HCT116 (cell line): Measurements from ENCODE around the gene COMMD1. TPM values are rescaled to one million over a fixed set of nuclear protein-coding genes. Genes with fewer than 3 reads are reported as not detected.

Source experiments
- ATAC-seq: fragments of 200-7000 bp; cut with Tn5 transposase; 2 replicates; pipeline ENCODE4 v1.9.1; 2020; ENCODE audit warnings: mild to moderate bottlenecking, moderate library complexity
- BruUV-seq: library from RNA; stranded (reverse); fragments of 400-500 nt; replicated peaks from 2 replicates; lab custom pipeline; 2021; lab: Mats Ljungman, UMichigan
- CTCF ChIA-PET: fragments of 300-600 bp; sonication (Branson Sonifier 250); formaldehyde crosslinking; loops from one replicate; lab custom pipeline; 2021; ENCODE audit warnings: antibody characterized with exemption; lab: Charles Lee
- POLR2A ChIA-PET: fragments of 300-600, 350-600 bp; sonication (Branson Sonifier 250); formaldehyde crosslinking; loops from one replicate; lab custom pipeline; 2021; ENCODE audit warnings: antibody characterized with exemption; lab: Charles Lee
- RAD21 ChIA-PET, 2 experiments: fragments of 300-600 bp; sonication (Branson Sonifier 250); formaldehyde crosslinking; loops; one replicate each; lab custom pipeline; 2023; ENCODE audit warnings: low total read pairs in 2 of 2; ENCODE audit not compliant: uncharacterized antibody in 2 of 2, unreplicated experiment in 2 of 2, low non-redundant PET in 1 of 2; lab: Charles Lee
- DNase-seq: peaks from one replicate; pipeline ENCODE4 v3.0.0-alpha.2; 2010; ENCODE audit warnings: low read depth, low spot score
- H2AFZ ChIP-seq: fragments of 200-600 bp; shearing (Covaris generic), sonication (generic); 2 replicates; pipeline ENCODE4 v1.6.1; 2017; ENCODE audit warnings: low read depth, mixed run types, mixed read lengths, antibody characterized with exemption, low read length; ENCODE audit not compliant: poor library complexity, severe bottlenecking
- H3K27ac ChIP-seq: 2 replicates; pipeline ENCODE4 v1.5.1; 2012; ENCODE audit warnings: low read depth, low read length
- H3K27me3 ChIP-seq: fragments of 200-600 bp; sonication (generic); 2 replicates; pipeline ENCODE4 v1.6.1; 2016; ENCODE audit warnings: mixed run types, low read length, mixed read lengths; ENCODE audit not compliant: insufficient read depth
- H3K36me3 ChIP-seq, 2 experiments: fragments of 200-500 bp in 1 of 2; fragments of 200-600 bp in 1 of 2; sonication (Bioruptor generic) in 1 of 2; sonication (generic) in 1 of 2; 2 replicates each; pipeline versions ENCODE4 v1.5.1 to v1.6.1; 2014 to 2016; ENCODE audit warnings: low read length in 2 of 2, inconsistent platforms in 1 of 2, mixed read lengths in 1 of 2, mixed run types in 1 of 2; ENCODE audit not compliant: insufficient read depth in 2 of 2, control insufficient read depth in 1 of 2
- H3K4me1 ChIP-seq, 2 experiments: fragments of 200-600 bp in 1 of 2; sonication (generic) in 1 of 2; 2 replicates each; pipeline versions ENCODE4 v1.5.1 to v1.6.1; 2012 to 2017; ENCODE audit warnings: low read length in 2 of 2, inconsistent platforms in 1 of 2, mild to moderate bottlenecking in 1 of 2, mixed read lengths in 1 of 2, mixed run types in 1 of 2, moderate library complexity in 1 of 2; ENCODE audit not compliant: insufficient read depth in 2 of 2, control insufficient read depth in 1 of 2
- H3K4me2 ChIP-seq: fragments of 200-600 bp; sonication (generic); 2 replicates; pipeline ENCODE4 v1.6.1; 2017; ENCODE audit warnings: mixed run types, low read length, mixed read lengths
- H3K4me3 ChIP-seq, 2 experiments: fragments of 200-600 bp in 1 of 2; sonication (generic) in 1 of 2; replicated peaks in 1 of 2; 2 replicates each; pipeline ENCODE4 v1.5.1; 2011 to 2016; ENCODE audit warnings: low read length in 2 of 2, control low read depth in 1 of 2, low read depth in 1 of 2, mild to moderate bottlenecking in 1 of 2, mixed read lengths in 1 of 2, mixed run types in 1 of 2
- H3K79me2 ChIP-seq: fragments of 200-600 bp; sonication (generic); 2 replicates; pipeline ENCODE4 v1.6.1; 2017; ENCODE audit warnings: mild to moderate bottlenecking, mixed run types, low read length, moderate library complexity, mixed read lengths; ENCODE audit not compliant: insufficient read depth
- H3K9ac ChIP-seq: fragments of 200-600 bp; sonication (generic); 2 replicates; pipeline ENCODE4 v1.6.1; 2016; ENCODE audit warnings: low read length, mixed read lengths
- H3K9me2 ChIP-seq: fragments of 200-600 bp; sonication (generic), shearing (Covaris generic); 2 replicates; pipeline ENCODE4 v1.6.1; 2017; ENCODE audit warnings: mixed run types, mild to moderate bottlenecking, moderate library complexity; ENCODE audit not compliant: insufficient read depth
- H3K9me3 ChIP-seq, 2 experiments: fragments of 200-500 bp in 1 of 2; fragments of 200-600 bp in 1 of 2; sonication (Bioruptor generic) in 1 of 2; sonication (generic) in 1 of 2; 2 replicates each; pipeline ENCODE4 v1.6.1; 2014 to 2017; ENCODE audit warnings: low read length in 2 of 2, mixed read lengths in 2 of 2, inconsistent platforms in 1 of 2, low read depth in 1 of 2, mild to moderate bottlenecking in 1 of 2, mixed run types in 1 of 2, moderate library complexity in 1 of 2; ENCODE audit not compliant: control insufficient read depth in 1 of 2, insufficient read depth in 1 of 2
- H4K20me1 ChIP-seq: fragments of 200-600 bp; sonication (generic), shearing (Covaris generic); 2 replicates; pipeline ENCODE4 v1.6.1; 2017; ENCODE audit warnings: mixed run types, mild to moderate bottlenecking, moderate library complexity; ENCODE audit not compliant: insufficient read depth
- ATF3 ChIP-seq: IDR thresholded peaks from 2 replicates; pipeline ENCODE4 v1.6.1; 2012
- CBX3 ChIP-seq: IDR thresholded peaks from 2 replicates; pipeline ENCODE4 v1.6.1; 2012; ENCODE audit warnings: low read depth
- CTCF ChIP-seq, 3 experiments: fragments of 200-600 bp in 1 of 3; sonication (generic) in 1 of 3; IDR thresholded peaks in 2 of 3; conservative IDR thresholded peaks in 1 of 3; 2 replicates each; pipeline ENCODE4 v1.5.1; 2012 to 2017; ENCODE audit warnings: low read depth in 2 of 3, low read length in 2 of 3, antibody characterized with exemption in 1 of 3, borderline replicate concordance in 1 of 3, control low read depth in 1 of 3, mild to moderate bottlenecking in 1 of 3, mixed read lengths in 1 of 3, mixed run types in 1 of 3, moderate library complexity in 1 of 3; ENCODE audit not compliant: insufficient read depth in 1 of 3
- FOSL1 ChIP-seq: IDR thresholded peaks from 2 replicates; pipeline ENCODE4 v1.6.1; 2012; ENCODE audit warnings: low read depth
- MAX ChIP-seq: IDR thresholded peaks from 2 replicates; pipeline ENCODE4 v1.6.1; 2012
- POLR2AphosphoS5 ChIP-seq: IDR thresholded peaks from 2 replicates; pipeline ENCODE4 v1.6.1; 2011; ENCODE audit warnings: mild to moderate bottlenecking, low read depth, low read length, moderate library complexity
- RAD21 ChIP-seq: IDR thresholded peaks from 2 replicates; pipeline ENCODE4 v1.6.1; 2012; ENCODE audit warnings: low read depth, mild to moderate bottlenecking
- SP1 ChIP-seq: IDR thresholded peaks from 2 replicates; pipeline ENCODE4 v1.6.1; 2012; ENCODE audit warnings: low read depth
- ZFX ChIP-seq: fragments of 450-650 bp; IDR thresholded peaks from 2 replicates; pipeline ENCODE4 v1.6.1; 2017
- ZNF274 ChIP-seq: fragments of 200-500 bp; sonication (Bioruptor generic); IDR thresholded peaks from 2 replicates; pipeline ENCODE4 v1.6.1; 2014; ENCODE audit warnings: mild to moderate bottlenecking, low read depth, low read length, inconsistent platforms
- intact Hi-C: fragments of 100-400 bp; cut with micrococcal nuclease; formaldehyde crosslinking; loops from 2 replicates; pipeline ENCODE4 v1.10.0; 2022
- total RNA-seq: library from RNA; stranded (reverse); gene quantifications from one replicate; pipeline ENCODE4 v1.2.1, GENCODE V29; 2021; ENCODE audit not compliant: unreplicated experiment

The COMMD1 gene
- total RNA-seq, 1 experiment from 2014 or later = 16.1 TPM

- ChIA-PET CTCF (no interaction called here), RAD21 (no interaction called here), POLR2A (no interaction called here)
- BruUV-seq = no TSS peak
- Histone ChIP-seq H3K36me3 (no peaks in the 10 kb centered on the region), H3K9me3 (no peaks in the 10 kb centered on the region), H3K79me2 (no peaks in the 10 kb centered on the region), H3K4me1 (no peaks in the 10 kb centered on the region), H3K9me2 (no peaks in the 10 kb centered on the region), H4K20me1 (no peaks in the 10 kb centered on the region), H3K4me2 (no peak overlapping the region), H3K4me3 (no peak overlapping the region), H3K27me3 (no peaks in the 10 kb centered on the region), H3K27ac (no peak overlapping the region), H3K9ac (no peak overlapping the region), H2AFZ (no peak overlapping the region)
- intact Hi-C loops = no loop called here
- TF ChIP-seq ATF3 = no peak
- no peak for ATAC-seq
- DNase-seq = no peak
These were observed 193.6 kb downstream of the COMMD1 start for GRCh38 chr2:62099050-62099449.

GRCh38 chr2:62099523-62100175, 194.2 kb downstream of the COMMD1 start:
- no peaks in the 10 kb centered on the region for H3K9me3 ChIP-seq
- no peaks in the 10 kb centered on the region for H3K36me3 ChIP-seq
- no peak for ATAC-seq
- H3K4me2 ChIP-seq = no peak overlapping the region
- H3K27ac ChIP-seq = no peak overlapping the region
- BruUV-seq = no TSS peak
- no peaks in the 10 kb centered on the region for H3K27me3 ChIP-seq
- DNase-seq = no peak
- ChIA-PET POLR2A (interaction anchor here (0.7 kb wide), 1 partner anchor 1820 kb away, joined by 3 read pairs; no protein-coding TSS in a partner anchor), RAD21 (no interaction called here), CTCF (no interaction called here)
- no peak overlapping the region for H3K4me3 ChIP-seq
- TF ChIP-seq MAX (no peak), POLR2AphosphoS5 (no peak), ZFX (no peak), ZNF274 (no peak), FOSL1 (no peak), CBX3 (no peak), CTCF (IDR thresholded peaks at IDR 0.05 in 2 of 3, conservative IDR thresholded peaks at IDR 0.05 in 1 of 3; ENCODE audit: borderline replicate concordance in 1 of 3, insufficient read depth in 1 of 3, low read depth in 2 of 3, low read length in 2 of 3) (no peak), SP1 (no peak), RAD21 (no peak)
- H2AFZ ChIP-seq = no peak overlapping the region
- no peaks in the 10 kb centered on the region for H4K20me1 ChIP-seq
- no peaks in the 10 kb centered on the region for H3K79me2 ChIP-seq
- H3K9me2 ChIP-seq = no peaks in the 10 kb centered on the region
- no peaks in the 10 kb centered on the region for H3K4me1 ChIP-seq
- intact Hi-C loops = no loop called here
- no peak overlapping the region for H3K9ac ChIP-seq
